GM21528 (cell line): ENCODE measurements around the gene AKR7A2.

Source experiments
- ATAC-seq: cut with Tn5 transposase; IDR thresholded peaks from one replicate; pipeline ENCODE4 v1.9.1; 2021; ENCODE audit warnings: mild to moderate bottlenecking, moderate library complexity; ENCODE audit not compliant: unreplicated experiment, low FRiP score

The AKR7A2 gene

DNA sequence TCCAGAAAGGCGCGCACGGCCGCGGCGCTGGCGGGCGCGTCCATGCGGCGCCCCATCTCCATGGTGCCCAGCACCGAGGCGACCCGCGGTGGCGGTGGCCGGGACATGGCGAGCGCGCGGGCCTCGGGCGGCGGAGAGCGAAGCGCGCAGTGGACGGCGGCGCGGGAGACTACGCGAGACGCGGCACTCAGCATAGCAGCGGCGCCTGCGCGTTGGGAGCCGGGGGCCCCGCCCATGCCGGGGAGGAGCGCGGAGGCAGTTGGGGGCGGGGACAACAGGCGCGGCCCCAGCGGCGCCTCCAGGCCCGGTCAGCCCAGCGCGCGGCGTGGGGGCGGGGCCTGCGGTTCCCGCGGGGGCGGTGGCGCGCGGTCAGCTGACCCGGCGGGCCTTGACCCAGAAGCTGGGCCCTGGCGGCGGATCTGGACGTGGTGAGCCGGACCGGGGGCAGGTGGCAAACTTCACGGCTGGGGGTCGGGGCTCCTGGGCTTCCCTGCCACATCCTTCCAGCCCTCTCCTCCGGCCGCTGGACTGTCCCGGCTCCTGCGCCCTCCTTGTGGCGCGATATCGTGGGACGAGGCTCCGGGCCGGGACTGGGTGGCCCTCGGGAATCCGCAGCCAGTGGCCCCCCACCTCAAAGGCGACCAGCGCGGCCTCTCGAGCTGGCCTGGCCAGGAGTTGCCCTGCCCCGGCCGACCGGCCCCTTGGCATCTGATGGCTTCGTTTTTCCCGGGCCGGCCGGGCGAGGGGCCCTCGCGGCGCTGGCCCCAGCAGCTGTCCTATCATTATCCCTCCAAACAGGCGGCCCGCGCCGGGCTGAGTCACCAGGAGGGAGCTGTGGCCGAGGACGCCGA, at the start of gene AKR7A2, which contains the start of gene SLC66A1:
AKR7A2 (minus strand) TSS at position 214 of the 851 bp plus-strand sequence; CDS start at position 194, 20 bp downstream.
SLC66A1 (plus strand) TSS at position 396 of the 851 bp plus-strand sequence. CDS start 5,352 bp downstream, outside the sequence.
- peak; percentile 77 for ATAC-seq

DNA sequence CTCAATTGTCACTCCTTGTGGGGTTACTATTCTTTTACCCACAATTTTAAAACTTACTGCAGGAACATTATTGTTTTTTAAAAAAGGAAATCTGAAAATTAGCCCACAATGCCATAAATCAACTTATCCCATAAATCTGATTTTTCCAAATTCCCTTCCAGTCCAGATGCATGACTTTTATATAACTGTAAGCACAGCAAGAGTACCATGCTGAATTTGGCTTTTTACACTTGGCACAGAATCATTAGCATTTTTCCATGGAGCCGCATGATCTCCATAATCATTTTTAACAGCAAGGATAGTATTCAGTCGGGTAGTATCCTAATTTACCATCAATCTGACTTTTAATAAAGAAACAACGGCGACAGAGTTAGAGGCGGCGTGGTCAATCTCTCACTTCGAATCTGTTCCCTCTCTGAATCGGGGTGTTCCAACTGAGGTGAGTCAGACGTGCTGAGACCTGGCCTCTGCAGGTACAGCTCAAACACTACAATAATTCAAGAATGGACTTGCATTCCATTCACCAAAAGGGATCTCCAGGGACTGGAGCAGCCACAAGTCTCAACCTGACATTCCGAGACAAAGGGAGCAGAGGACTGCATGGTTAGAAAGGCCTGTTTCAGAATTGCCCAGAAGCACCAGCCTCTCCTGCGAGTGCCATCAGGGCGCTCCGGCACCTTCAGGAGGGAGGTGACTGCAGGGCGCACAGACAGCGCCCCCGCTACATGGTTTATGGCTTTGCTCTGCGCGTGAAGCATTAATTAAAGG, 49.1 kb upstream of the AKR7A2 start:
- no peak for ATAC-seq

DNA sequence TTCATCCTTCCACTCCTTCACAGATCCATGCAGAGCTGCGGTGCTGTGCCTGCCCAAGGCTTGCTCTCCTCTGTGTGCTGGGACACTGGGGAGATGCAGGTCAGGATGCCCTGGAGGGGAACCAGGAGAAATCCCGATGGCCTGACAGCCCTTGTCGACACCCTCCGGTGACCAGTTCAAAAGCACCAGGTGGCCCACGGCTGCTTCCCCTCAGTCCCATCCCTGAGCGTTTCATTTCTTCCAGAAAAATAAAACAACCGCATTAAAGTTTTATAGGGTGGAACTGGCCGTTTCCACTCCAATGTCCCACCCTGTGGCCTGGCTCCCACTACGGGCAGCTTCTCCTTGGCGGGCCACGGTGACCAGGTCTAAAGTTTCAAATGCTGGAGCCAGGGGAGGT, 48.5 kb upstream of the AKR7A2 start:
- no peak for ATAC-seq

DNA sequence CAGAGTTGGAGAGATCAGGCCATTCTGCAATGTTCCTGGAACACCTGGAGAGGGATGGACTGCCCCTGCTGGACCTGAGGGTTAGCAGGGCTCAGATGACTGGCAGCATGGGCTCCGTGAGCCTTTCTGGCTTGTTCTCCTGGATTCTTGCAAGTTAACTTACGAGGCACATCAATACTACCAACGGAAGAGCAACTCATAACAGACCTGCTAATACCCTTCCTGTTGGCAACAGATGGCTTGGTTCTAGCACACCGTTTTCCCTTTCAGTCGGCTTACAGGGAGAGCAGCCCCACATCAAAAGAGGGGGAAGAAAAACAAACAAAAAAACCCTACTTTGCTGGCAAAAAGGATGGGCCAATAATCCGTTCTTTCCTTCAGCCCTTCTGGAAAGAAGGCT, 48.1 kb upstream of the AKR7A2 start:
- no peak for ATAC-seq

DNA sequence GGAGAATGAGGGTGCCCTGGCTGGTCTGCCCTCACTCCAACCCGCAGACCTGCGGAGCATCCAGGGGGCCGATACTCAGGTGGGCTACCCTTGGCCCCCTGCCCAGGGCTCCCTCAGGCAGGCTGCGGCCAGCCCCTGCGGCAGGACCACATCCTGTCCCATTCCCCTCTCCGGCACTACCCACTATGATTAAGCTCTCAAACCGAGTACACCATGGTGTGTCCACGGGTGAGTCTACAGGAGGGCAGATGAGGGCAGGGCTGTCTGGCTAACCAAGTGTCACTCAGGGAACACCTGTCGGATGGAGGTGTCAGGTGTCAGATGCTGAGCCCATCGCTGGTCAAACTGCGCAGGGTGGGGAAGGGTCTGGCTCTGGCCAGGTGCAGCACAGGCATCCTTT, 47.4 kb upstream of the AKR7A2 start:
- no peak for ATAC-seq

DNA sequence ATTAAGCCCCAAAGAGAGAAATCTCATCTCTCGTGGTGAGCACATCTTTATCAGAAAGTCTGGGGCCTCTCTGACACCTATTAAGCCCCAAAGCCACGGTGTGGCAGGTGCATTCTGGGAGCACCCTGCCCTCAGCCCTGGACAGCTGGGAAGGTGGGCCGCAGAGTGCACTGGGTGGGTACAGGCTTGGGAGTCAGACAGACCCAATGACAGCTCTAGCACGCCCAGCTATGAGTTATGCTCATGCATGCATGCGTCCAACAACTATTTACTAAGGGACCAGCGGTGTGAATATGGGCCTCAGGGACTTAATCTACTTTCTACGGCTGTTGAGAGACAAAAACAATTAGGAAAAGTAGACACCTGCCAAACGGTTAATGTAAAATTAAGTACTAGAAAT, 46.8 kb upstream of the AKR7A2 start:
- no peak for ATAC-seq

DNA sequence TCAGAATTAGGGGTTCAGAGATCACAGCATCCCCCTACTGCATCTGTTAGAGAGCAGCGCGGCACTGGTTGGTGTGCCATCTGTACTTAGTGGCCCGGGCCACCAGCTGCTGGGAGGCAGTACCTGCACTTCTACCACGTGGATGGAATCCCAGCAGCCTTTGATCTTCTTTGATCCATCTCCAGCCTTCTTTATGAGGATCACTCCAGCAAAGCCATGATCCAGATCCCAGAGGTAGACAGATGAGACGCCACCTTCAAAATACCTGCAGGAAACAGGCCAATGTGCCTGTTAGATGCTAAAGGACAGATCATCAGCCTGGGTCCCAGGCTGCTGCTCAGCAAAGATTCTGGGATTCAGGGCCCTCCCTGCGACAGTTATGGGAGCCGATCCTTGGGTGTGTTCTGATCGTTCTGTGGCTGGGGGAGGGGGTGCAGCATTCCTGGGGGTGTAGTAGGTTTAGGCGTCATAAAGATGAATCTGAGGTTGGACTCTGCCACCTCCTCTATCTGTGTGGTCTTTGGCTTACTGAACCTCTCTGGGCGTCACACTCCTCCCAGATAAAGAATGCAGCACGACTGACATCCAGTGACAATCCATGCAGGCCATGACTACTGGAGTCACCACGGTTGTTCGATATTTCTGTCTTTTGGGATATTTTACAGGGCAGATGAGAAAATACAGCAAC, 45.5 kb upstream of the AKR7A2 start:
- ATAC-seq = no peak

DNA sequence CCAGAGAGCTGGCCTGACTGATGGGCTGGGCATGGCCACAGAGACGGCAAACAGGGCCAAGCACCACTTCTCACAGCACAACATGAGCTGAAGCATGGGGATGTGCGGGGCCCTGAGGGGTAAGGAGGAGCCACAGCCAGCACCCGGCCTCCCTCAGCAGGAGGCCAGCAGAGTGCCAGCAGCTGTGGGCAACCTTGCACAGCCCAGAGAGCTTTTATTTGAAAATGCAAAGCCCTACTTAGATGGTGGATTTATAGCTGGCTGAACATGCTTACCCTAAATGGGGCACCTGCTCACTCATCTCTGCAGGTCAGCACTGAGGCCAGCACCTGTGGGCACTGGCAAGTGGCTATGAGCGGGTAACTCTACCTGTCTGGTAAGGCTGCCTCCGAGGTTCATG, 44.3 kb upstream of the AKR7A2 start:
- ATAC-seq = no peak

DNA sequence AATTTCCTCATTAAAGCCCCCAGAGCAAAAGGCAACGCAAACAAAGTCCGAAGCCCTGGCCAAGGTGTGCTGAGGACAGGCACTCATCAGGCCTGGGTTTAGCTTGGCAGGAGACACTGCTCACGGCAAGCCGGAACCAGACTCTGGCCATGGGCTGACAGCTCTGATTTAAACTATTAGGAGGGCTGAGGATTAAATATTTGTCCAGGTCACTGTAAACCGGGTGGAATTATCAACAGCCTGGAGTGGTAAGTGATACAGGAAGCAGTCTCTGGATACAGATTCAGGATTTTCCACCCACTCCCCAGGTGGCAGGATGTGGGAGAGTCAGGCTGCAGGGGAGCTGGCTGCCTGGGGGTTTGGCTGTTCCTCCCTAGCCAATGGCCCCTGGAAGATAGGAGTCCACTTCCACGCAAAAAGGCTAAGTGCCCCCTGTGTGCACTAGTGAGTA, 42.6 kb upstream of the AKR7A2 start:
- ATAC-seq = no peak

DNA sequence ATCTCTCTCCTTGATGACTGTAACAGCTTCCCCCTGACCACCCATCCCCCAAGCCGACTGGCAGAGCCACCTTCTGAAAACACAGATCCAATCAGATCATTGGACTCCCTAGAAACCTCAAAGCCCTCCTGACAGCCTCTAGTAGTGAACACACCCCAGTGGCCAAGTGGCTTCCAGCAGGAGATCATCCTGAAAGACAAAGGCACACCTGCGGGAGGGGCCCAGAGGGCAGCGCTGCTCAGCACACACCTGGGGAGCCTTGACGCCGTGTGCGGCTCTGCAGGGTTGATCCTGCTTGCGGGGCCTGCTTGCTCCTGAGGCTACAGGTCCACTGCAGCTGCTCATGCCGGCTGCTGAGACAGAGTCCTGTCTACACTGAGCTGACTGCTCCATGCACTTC, 41.7 kb upstream of the AKR7A2 start:
- no peak for ATAC-seq

DNA sequence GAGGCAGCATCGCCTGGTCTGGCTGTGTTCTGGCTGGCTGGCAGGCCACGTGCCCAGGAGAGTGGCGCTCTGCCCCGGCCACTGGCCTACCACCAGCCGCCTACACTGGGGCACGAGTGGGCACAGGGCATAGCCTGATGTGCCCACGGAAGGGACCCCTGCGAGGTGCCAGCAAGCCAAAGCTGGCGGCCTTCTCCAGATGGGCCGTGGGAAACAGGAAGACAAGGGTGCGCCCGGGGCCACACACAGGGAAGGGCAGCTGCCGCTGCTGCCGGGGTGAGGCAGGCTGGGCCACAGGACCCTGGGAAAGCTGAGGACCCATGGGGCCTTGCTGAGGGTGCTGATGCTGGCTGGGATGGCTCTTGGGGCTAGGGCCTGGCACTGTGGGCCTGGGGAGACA, 40.9 kb upstream of the AKR7A2 start:
- ATAC-seq = no peak

DNA sequence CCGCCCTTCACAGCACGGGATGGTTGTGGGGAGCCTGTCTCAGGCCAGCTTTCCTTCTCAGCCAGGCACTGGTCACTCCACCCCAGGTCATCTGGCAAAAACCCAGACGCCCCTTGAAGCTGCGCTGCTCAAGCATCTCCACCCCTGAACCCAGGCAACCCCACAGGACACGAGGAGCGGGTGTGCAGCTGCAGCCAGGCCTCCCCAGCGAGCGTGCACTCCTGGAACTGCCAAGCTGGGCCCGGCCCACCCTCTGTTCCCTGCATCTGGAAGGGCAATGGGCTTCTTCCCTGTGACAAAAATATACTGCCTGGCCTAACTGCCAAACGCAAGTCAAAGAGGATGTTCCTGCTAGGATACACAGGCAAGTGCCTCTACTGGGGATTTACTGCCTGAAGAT, 39.9 kb upstream of the AKR7A2 start:
- no peak for ATAC-seq

DNA sequence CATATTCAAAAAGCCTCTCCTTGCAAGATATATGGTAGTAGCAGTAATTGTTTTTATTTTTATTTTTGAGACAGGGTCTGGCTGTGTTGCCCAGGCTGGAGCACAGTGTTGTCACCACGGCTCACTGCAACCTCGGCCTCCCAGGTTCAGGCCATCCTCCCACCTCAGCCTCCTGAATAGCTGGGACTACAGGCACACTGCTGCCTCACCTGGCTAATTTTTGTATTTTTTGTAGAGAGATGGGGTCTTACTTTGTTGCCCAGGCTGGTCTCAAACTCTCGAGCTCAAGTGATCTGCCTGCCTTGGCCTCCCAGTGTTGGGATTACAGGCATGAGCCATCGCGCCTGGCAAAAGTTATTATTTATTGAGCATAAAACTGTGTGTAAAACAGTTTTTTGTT, 38.6 kb upstream of the AKR7A2 start:
- no peak for ATAC-seq

DNA sequence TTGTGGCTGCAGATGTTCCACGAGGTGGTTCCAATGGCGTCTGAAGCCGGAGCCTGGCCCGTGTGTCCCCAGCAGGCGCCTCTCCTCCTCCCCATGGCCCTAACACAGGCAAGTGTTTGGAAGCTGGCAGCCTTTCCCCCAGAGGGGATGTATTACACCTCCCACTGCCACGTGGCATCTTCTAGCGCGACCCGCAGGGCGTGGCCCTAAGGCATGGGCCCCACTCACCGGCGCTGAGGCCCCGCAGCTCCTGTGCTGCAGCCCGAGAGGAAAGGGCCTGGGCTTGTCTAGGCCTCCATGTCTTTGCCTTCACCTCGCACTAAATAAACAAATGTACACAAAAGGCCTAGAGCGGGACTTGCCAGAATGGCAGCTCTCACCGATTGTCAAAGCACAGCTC, 38.1 kb upstream of the AKR7A2 start:
- ATAC-seq = no peak

DNA sequence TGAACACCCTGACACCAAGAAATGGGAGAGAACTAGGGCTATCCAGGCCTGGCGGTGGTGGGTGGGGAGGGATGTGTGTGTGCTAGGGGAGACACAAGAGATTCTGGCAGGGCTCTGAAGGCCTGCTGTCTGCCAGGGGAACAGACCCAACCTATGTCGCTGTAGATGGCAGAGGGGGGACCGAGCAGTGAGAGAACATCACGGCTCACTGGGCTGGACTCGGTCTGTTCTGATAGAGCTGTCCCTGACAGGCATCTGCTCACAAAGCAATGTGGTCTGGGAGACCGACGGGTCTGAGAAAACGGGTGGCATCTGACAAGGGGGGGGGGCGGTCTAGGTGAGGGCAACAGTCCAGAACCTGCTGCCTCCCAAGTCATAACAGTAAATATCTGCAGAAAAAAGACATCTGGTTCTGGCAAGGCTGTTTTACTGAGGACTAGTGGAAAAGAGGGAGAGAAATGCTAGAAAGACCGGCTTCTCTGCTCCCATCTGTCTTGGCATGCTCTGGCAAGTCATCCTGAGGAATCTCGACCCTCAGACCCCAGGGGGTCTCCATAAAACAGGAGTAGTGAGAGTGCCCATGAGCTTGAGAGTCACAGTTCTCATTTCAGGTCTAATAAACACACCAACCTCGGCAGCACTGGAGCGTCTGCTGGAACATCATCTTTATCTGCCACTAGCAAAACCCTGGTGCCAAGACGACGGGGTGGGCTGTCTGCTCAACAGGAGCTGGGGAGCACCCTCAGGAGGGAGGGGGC, 36.7 kb upstream of the AKR7A2 start:
- ATAC-seq = no peak

DNA sequence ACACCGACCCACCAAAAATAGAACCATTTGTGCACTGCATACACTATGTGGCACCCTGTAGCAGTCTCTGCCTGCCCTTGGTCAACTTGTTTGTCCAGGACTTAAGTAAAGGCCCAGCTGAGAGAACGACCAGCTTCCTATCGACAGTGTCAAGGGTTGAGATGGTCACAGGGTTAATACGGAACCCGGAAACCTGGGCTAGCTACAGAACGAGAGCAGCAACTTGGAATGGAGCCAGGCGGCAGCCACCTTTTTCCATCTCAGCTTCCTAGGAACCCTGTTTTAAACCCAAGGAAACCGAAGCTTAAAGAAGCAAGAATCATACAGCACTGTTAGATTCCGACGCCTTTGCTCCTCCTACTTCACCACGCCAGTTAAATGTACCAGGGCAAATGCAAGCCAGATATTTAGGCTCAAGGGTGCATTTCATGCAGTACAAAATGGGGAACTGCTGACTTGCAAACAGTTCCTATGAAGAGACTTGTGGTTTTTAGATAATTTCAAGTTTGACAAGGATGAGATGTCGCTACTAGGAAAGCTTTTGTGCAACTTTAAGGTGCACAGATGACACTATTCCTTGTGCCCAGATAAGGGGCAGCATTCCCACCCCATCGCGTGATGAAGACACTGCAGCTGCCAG, 35.7 kb upstream of the AKR7A2 start:
- no peak for ATAC-seq

DNA sequence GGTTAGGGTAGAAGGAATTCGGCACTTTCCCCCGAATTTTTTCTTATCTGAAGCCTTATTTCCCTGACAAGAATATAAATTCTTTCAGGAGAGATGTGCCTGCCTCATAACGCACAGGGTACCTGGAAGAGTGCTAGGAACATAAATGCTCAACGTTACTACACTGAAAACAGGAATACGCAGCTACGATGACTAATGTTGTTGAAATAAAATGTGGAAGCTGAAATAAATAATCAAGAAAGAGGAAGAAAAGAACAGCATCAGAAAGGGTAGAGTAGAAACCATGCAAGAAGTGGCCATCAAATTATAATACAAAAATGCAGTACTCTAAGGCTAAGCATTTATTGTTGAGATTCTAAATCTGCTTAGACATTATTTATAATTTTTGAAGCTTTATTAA, 34.1 kb upstream of the AKR7A2 start:
- no peak for ATAC-seq

DNA sequence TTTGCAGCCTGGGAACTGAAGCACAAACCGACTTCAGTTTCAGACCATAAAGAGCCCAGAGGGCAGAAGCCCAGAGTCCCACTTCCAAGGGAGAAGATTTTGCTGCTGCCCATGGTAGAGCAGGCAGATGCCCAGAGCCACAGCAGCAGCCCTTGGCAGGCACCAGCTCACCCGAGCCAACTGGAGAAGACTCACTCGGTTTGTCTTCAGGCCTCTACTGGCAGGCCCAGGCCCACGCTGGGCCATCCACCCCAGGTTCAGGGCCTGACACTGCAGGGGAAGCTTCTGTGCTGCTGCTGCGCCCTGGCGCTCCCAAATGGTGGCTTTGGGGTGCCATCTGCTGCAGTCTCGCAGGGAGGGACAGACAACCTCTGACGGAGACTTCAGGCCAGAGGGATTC, 33.4 kb upstream of the AKR7A2 start:
- no peak for ATAC-seq

DNA sequence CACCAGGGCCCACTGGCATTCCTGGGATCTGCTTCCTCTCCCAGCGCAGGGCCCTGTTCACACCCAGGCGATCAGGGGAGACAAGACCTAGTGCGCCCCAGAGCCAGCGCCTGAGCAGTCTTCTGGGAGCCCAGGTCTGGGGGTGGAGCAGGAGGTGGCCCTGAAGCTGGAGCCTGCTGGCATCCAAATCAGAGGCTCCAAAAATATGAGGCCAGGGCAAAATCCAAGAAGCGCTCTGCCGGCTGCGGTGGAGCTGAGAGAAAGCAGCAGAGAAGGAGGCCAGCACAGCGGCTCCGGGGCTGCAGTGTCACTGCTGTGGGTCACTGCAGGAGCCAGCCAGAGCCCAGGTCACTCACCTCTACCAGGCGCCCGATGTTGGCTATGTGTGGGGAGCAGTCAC, 32.9 kb upstream of the AKR7A2 start:
- no peak for ATAC-seq

DNA sequence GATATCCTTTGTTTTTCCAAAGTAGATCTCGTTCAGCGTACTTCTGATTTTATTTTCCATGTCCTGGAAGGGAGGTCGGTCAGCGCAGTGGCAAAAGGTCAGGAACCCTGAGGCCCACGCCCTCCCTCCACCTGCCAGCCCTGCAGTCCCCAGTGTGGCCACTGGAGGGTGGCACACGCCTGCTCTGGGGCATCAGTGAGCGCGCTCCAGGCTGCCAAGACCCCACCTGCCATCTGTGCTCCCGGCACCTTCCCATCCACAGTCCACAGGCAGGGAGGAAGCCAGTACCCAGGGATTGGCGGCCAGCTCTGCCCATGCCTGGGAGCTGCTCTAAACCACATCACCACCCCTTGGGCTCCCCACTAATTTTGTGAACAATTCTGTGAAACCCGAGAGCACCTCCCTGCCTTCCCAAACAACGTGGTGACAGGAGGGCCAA, 32.4 kb upstream of the AKR7A2 start:
- ATAC-seq = no peak
